Stimulated activated CD8-positive, alpha-beta memory T cell treated with anti-CD3 and anti-CD28 coated beads, Interleukin-4, amount 100 ng/mL, for 1 hour (primary cell): Measurements from ENCODE around the gene CFAP65.

Source experiments
- DNase-seq, 2 donors: peaks; one replicate each; pipeline ENCODE4 v3.0.0-alpha.2; 2020; ENCODE audit warnings: low read depth in 2 of 2, low spot score in 1 of 2

The CFAP65 gene

DNA sequence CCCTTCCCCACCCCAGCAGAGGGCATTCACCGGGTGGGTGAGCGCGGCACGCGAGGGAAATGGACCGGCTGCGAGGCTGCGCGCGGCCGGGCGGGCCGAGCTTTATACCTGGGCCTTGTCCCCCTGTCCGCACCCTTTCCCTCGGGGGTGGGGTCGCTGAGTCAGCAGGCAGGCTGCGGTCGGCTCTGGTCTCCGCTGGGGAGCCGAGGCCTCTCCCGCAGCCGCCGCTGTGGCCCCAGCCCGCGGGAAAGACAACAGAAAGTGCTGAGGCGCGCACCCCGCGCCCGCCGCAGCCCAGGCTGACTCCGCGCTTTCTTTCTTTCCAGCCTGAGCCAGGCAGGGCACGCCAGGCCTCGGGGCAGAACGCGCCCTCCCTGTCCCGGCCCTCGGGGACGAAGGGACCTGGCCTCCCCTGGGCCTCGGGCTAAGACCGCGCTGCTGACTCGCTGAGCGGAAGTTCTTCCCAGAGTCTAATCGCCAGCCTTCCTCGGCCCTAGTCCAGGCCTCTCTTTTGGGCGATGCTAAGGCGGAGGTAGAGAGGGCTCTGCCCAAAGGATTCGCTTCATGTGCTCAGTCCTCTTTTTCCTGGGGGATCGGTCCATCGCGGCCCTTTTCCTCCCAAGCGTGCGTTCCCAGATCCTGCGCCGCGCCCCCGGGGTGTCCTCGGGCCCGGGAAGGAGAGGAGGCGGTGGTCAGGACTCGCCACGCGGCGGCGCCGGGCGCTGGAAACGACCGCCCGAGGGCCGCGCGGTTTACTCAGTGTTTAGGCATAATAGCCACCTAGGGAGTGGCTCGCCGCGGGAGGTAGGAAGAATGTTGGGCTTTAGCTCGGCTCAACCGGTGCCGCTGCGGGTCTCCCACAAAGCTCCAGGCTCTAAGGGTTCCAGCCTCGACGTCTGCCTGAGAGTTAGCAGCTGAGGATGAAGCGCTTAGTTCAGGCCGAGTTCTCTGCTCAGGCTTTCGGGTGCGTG is 47.7 kb downstream of the CFAP65 start, which contains the start of gene CRYBA2:
TSS of gene CRYBA2 (minus strand) at position 78 of the 971 bp plus-strand sequence. CDS start 246 bp downstream, outside the sequence.
- no peak for DNase-seq

GRCh38 chr2:218992703-218993344 is 48.5 kb downstream of the CFAP65 start:
- DNase-seq, result no peak

DNA sequence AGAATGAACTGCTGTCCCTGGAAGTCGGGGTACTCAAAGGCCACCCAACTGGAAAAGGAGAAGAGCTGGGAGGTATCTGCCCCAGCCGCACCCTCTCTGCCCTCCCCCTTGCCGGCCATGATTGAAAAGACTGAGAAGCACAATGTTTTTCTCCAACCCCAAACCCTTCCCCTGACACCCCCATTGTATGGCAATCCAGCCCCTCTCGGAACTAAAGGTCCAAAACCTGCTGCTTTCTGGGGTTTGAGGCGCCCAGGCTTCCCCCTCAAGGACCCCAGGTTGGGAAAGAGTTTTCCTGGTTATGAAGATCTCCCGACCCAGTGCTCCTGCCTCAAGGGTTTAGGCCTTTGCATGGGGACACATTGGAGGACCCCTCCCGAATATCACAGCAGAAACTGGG is 49.1 kb downstream of the CFAP65 start:
- no peak for DNase-seq

DNA sequence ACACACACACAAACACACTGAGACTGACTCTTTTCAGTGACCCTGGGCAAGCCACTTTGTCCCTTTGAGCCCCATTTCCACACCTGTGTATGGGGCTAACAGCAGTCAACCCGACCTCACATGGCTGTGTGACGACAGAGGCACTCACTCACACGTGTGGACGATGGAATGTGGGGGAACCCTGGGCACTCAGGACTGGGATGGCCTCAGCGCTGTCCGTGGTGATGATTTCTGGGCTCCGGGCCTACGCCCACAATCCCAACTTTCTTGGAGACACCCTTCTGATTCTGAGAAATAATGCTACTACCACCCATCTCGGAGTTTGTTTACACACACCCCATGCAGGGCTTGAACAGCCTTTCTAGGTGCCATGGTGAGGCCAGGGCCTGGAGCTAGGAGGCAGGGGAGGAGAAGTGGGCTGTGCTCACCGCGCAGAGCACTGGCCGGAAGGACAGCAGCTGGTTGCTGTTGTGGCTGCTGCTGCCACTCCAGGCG is 49.6 kb downstream of the CFAP65 start:
- DNase-seq, result no peak

- no peak for DNase-seq
Measured at GRCh38 chr2:218990612-218991011, 50.7 kb downstream of the CFAP65 start.

DNA sequence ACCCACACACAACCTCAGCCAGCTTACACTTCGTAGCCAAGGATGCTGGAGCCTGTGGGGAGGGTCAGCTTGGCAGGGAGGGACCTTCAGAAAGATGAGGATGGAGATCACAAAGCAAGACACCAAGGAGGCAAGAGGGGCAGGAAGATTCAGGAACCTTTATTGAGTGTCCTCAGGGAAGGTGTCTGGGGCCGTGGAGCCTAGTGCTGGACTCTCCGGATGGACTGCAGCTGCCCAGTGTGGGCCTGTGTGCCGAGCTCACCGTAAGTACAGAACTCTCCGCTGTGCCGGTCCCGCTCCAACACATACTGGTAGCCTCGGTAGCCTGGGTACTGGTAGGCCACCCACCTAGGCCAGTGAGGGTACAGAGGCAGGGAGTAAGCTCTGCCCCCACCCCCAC is 51.3 kb downstream of the CFAP65 start:
- no peak for DNase-seq

DNA sequence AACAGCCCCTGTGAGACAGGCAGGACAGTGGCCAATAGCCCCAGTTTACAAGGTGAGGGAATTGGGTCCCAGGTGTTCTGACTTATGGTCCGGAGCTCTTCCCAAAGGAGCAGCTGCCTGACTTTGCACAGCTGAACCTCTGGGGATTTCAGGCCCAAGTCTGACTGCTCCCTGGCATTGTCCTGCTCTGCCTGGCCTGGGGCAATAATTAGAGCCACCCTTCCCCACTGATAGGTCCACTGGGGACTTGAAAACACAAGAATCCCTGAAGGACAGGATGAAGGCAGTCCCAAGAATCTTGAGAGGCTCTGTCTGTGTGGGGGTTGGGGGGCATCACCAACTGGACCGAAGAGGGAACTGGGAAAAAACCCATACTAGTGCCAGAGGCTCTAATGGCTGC is 52.7 kb downstream of the CFAP65 start:
- DNase-seq, result no peak

DNA sequence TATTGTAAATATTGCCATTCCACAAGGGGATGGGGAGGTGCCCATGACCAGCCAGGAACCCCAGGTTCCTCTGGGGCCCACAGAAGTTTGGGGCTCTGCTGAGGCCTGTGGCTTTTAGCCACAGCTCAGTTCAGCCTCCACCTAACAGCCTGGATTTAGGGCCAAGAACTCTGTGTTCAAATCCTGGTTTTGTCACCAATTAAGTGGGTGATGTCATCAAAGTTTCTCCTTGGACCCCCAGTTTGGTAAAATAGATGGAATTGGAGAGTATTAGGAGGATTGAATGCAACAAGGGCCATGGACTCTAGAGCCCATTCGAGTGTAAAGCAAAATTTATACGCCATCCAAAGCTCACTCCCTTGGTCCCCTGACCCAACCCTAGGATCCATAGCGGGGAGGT is 53.2 kb downstream of the CFAP65 start:
- DNase-seq, result no peak

DNA sequence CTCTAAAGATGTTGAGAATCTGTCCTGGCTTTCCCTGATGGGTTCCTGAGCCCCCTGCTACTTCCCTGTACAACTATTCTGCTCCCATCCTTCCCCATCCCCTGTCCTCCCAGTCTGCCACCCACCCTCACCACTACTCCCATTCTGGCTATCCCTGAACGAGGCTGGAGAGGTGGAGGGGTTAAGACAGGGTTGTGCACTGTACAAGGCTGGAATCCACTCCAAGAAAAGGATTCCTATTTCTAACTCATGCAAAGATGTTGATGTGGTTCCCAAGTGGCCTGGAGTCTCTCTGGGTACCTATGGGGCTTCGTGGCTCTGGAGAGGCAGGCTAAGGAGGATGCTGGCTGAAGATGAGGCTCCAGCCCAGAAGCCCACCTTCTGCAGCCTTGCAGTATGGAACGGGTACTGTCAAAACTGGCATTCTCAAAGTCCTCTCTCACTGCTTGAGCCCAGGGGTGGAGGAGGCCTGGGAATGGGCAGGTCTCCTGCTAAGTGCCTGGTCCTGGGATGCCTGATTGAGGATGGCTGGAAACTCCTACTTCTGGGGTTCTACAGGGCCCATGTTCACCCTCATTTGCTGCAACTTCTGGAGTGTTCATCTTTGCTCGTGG is 55.1 kb downstream of the CFAP65 start:
- no peak for DNase-seq

DNA sequence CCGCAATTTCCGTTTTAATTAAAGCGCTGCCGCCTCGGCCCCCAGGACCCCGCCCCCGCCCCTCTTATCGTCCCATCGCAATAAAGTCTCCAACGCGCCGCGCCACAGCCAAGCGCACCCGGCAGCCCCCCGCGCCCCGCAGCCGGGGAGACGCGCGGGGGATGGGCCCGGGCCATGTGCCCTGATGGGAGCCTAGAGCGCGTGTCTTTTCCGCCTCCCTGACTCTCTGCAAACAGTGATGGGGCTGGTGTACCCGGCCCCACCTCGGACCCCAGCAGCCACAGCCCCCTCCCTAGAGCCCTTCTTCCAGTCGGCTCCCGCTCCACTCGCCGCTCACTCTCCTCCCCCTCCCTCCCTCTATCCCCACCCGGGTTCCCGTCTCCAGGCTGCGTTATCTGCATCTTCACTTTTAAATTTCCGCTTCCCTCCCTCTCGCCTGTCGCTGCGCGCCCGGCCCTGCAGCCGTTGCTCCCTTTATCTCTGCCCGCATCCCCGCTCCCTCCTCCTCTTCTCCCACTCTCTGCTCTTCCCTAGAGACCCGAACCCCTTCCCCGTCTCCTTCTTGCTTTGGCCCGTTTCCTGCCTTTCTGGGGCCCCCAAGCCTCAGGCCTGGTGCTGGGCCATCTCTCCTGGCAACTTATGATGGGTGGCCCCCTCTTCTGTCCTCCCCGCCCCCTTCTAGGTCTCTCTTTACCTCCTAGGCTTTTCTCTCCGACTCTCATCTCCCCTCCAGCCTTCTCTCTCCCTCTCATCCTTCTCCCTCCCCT is 55.8 kb downstream of the CFAP65 start:
- no peak for DNase-seq

GRCh38 chr2:218985021-218985324 is 56.3 kb downstream of the CFAP65 start, which contains the start of gene FEV:
Gene FEV (minus strand): TSS chr2:218985184. CDS start chr2:218985075, 109 bp downstream.
- DNase-seq, result no peak

DNA sequence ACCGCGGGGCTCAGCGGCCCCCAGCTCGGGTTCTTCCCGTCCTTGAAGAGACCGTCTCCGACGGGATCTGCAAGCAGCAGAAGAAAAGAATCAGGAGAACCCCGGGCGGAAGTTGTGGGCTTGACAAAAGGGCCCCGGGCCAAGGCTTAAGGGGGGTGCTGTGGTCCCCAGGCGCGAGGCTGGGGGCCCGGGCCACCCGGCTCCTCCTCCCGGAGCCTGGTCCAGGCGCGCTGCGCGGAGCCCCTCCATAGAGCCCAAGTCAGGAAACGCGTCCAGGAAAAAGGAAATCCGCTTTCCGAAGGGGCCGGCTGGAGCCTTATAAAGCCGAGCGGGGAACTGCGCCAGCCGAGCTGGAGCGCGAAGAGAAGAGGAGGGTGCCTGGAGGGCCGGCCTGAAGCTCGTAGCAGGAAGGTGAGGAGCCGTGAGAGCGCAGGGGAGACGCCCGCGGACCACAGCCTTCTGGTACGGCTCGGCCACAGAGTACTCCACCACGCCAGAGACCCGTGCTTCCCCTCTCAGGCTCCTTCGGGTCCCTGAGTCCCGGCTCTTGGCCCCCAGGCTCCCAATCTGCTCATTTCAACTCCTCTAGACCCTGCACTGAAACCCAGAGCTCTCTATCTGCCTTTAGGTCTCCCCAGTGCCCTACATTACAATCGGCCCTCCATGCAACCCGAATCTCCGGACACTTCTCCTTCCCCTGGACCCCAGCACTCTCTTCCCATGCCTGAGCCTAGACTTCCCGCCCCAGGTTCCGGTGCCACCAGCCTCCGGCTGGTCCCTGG is 56.9 kb downstream of the CFAP65 start:
- DNase-seq, result no peak

DNA sequence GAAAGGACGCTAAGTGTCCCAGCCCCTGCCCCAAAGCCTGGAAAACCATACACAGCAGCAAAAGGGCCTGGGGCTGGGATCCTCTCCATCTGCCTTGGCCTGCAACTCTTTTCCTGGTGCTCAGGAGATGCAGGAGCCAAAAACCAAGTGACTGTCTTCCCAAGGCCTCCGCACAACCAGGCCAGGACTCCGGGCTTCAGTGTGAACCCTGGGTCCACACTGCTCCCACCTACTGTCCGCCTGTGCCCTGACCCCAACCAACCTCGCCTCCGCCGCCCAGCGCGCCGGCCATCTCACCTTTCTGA is 57.4 kb downstream of the CFAP65 start:
- no peak for DNase-seq

DNA sequence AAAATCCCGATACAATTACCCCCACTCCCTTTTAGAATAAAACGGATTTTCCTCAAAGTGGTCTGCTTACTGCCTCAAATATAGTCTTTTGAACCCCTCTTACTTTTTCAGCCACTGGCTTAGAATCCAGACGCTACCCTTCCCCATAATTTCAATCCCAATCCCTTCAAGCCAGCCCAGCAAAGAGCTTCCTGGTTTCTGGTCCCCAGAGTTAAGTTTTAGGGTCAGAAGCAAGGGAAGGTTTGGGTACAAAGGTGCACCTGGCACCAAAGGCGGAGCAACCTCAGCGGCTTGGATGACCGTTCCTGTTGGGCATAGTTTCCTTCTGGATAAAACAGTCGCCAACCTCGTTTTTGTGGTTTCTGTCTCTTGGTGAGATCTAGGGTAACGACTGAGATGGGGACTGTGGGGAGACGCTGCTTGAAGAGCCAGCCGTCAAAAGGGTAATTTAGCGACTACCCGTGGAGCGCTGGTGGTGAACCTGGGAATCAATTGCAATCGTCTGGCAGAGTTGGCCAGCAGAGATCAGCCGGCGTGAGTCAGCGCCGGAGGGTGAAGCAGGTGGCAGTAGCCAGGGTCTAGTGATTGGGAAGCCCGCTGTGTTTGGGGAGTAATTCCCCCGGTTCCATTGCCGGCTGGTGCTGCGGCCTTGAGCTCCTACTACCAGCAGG is 57.9 kb downstream of the CFAP65 start:
- no peak for DNase-seq

GRCh38 chr2:218982586-218983262 is 58.6 kb downstream of the CFAP65 start:
- DNase-seq, result no peak

GRCh38 chr2:218981881-218982585 is 59.3 kb downstream of the CFAP65 start:
- no peak for DNase-seq

GRCh38 chr2:218981390-218981880 is 59.9 kb downstream of the CFAP65 start:
- no peak for DNase-seq

GRCh38 chr2:218980735-218981389 is 60.5 kb downstream of the CFAP65 start:
- DNase-seq, result no peak
